GM18505 (cell line): ENCODE data around the gene CIROP.

ENCODE experiments used
- ATAC-seq: cut with Tn5 transposase; IDR thresholded peaks from one replicate; pipeline ENCODE4 v1.9.1; 2021; ENCODE audit not compliant: unreplicated experiment
- POLR2A ChIP-seq: IDR thresholded peaks from 4 replicates; pipeline ENCODE4 v1.6.1; 2011; ENCODE audit warnings: borderline replicate concordance; ENCODE audit not compliant: insufficient read depth, insufficient read length; ENCODE audit errors: extremely low read depth

The CIROP gene

GRCh38 chr14:23099212-23099861 is 5.5 kb downstream of the CIROP start:
- no peak for TF ChIP-seq POLR2A
- no peak for ATAC-seq

- TF ChIP-seq POLR2A: no peak
- no peak for ATAC-seq
Observed at GRCh38 chr14:23097786-23098185, 7.0 kb downstream of the CIROP start.

DNA sequence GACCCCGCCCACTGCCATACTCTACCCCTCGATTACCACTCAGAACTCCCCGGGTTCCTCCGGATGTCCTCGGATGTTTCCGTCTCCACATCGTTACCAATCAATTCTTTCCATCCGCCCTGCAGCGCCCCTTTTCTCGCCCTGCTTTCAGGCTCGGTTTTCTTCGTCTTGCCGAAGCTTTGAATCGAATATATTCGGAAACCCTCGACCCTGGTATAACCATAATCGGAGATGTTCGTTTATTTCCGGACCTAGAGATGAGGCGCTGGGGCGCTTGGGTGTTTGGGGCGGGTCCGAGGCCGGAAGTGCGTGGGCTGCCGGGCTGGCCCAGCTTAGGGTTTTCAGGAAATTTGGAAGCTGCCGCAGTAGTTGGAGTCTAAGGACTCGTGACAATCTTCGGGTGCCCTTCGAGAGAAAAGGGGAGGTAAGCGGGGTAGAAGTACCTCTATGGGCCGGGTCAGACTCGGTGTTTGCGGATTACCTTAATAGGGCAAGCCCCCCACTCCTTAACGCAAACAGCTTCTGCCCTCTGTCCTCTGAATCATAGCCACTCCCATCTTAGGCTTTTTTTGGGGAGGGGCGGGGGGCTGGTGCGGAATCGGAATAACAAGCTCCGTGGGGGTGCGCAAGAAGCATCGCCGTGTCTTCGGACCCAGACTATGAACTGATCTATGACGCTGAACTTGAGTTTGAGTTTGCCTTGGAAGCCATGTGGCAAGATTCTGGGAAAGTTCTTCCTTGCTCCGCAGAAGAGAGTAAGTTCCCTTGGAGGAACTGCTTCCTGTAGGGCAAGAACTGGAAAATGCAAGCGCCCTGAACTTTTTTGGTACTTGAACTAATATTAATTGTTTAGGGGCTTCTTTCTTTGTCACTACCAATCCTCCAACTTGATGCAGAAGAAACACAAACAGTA is 9.3 kb downstream of the CIROP start, which contains the start of gene C14orf119:
Gene C14orf119, plus strand, starts transcription at position 310 of the 913 bp plus-strand sequence. CDS start 2,154 bp downstream, outside the sequence.
- ATAC-seq: peak; percentile 89
- TF ChIP-seq POLR2A: peak; percentile 58

DNA sequence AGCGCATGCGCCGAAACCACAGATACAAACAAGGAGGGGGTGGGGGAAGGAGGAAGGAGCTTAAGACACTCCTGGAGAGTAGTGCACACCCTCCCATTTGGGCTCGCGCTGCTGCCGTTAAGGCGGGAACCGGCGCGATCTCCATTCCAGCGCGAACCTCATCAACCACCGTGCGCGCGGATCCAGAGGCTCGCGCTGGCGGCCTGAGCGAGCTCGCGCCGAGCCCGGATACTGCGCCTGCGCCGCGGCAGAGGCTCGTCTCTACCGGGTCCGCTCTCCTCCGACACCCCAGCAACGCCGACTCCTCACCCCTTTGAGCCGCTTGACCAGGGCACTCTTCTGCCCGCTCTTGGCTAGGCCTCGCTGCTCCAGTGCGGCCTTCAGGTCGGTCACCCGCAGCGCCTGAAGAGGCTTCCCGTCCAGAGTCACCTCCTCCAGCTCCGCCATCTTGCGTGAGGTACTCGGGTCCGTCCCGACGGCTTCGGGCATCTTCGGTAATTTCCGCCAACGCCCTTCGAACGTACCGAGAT is 10.1 kb downstream of the CIROP start, which contains the start of gene ACIN1:
Gene ACIN1, minus strand, starts transcription at position 471 of the 530 bp plus-strand sequence. Its CDS starts 24 bp downstream, at position 447.
- ATAC-seq: peak; percentile 32
- TF ChIP-seq POLR2A: peak; percentile 83

DNA sequence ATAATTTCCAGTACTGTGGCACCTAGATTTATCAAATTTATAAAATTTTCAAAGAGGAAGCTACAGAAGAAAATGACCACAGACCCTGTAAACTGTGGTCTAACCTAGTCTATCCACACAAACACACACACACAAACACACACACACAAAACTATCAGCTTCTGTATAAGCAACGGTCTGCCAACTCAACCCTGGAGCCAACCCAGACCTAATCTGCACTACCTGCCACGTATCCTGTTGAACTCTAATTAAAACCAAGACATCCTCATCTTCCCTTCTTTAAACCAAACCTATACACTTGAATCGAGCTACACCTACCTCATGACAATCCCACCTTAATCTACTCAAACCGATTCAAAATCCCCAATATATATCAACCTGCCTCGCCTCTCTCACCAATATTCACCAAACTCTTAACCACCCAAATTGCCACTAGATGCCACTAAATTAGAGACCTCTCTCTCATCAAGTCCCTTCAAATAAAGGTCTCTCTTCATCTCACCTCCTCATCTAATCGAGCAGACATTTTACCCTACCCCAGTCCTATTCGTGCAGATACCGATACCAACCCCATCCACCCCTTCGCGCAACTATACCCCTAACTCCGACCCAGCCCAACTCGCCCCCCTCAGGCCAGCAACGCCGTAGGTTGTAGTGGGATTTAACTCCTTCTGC is 10.7 kb downstream of the CIROP start:
- no peak for ATAC-seq
- no peak for TF ChIP-seq POLR2A

DNA sequence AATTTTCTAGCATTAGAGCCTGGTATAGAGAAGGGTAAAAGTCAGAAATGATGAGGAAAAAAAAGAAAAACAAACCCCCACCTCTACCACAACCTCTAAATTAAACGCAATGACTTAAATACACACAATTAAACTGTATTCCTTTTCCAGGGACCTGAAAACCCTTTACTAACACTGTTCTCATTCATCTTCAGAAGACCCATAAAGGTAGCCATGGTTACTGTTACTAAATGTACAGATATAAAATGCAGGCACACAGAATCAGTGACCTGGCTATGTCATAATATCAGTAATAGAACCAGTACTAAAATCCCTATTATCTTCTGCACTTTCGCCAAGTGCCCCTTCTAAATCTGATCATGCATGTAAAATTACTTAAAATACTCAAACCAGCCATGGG is 11.3 kb downstream of the CIROP start:
- no peak for ATAC-seq
- TF ChIP-seq POLR2A: no peak

DNA sequence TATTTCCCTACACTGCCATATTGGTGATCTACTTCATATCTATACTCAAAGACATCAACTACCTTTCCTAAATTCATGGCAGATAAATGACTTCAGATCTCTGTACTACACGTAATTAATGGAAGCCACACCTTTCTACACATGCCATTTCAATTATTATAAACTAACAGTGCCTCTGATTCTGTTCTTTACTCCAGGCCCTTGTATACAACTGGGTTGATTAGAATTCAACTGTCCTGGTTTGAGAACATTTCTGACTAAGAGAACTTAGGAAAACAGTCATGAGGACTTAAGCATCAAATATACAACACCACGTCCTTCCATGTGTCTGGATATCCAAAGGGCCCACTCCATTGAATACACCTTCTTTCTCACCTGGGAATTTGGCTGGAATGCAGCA is 11.7 kb downstream of the CIROP start:
- no peak for TF ChIP-seq POLR2A

DNA sequence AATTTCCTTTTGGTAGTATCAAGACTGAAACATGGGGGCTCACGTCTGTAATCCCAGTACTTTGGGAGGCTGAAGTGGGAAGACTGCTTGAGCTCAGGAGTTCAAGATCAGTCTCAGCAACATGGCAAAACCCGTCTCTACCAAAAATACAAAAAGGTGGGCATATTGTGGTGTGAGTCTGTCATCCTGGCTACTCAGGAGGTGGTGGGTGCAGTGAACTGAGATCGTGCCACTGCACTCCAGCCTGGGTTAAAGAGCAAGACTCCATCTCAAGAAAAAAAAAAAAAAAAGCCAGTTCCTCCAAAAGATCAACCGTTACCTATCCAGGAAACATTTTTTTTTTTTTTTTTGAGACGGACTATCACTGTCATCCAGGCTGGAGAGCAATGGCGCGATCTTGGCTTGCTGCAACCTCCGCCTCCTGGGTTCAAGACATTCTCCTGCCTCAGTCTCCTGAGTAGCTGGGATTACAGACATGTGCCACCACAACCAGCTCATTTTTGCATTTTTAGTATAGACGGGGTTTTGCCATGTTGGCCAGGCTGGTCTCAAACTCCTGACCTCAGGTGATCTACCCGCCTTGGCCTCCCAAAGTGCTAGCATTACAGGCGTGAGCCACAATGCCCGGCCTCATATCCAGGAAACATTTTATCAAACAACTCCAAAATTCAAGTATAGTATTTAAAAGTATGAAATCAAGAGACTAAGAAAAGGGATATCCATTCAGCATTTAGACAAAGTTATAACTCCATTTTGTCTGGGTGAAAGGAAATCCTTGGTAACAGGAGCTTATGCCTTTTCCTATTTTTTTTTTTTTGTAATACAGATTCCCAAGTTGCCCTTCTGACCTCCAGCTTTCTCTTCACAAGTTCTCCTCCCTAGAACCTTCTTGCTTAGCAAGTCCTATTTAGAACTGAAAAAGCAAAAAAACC is 13.2 kb downstream of the CIROP start:
- no peak for ATAC-seq
- TF ChIP-seq POLR2A: no peak

More for the DNA sequence above, 11.7 kb downstream of the CIROP start:
- no peak for ATAC-seq

- no peak for TF ChIP-seq POLR2A
- ATAC-seq: no peak
Observed at GRCh38 chr14:23090254-23090636, 14.5 kb downstream of the CIROP start.

DNA sequence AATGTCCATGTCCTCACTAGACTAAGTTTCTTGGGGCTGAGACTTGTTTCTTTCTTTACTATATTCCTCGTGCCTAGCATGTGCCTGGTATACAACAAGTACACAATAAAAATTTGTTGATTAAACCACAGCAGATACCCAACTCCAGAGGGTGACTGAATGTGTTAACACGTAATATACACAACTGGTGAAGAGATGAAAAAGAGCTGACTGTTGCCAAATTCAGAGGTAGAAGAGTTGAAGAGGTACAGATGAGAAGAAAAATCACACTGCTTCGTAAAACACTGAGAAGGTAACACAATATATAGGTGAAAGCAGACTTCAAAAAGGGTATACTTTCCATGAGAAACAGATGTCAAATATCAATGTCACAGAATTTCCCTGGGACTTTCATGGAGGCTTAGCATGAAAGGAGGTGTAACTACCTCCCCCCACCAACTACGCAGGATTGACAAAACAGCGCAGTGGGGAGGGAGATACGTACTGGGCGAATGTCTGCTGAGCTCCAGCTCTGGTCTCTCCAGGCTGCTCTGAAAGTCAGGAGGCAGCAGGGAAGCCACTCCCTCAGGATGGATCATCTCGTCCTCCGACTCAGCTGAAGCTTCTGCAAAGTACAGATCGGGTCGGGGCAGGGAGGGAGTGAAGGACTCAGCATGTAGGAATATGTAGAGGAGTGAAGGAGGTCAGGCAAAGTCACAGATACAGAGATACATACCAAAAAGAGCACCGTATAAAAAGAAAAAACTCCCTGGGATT is 15.1 kb downstream of the CIROP start:
- no peak for ATAC-seq
- TF ChIP-seq POLR2A: no peak

DNA sequence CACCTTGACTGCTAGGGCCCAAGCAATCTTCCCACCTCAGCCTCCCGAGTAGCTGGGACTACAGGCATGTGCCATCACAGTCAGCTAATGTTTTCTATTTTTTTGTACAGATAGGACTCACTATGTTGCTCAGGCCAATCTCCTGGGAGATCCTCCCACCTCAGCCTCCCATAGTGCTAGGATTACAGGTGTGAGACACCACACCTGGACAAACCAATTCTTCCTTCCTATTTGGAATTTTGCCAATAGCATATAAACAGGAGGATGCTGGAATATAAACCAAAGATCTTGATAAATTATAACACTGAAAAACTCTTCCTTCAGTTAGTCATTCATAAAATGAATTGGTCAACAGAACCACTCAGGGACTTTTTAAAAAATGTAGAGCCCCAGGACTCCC is 18.2 kb downstream of the CIROP start:
- TF ChIP-seq POLR2A: no peak
- no peak for ATAC-seq
